GM21367 (cell line): ENCODE results near the gene DEF6.

Experiments used
- ATAC-seq: cut with Tn5 transposase; IDR thresholded peaks from one replicate; pipeline ENCODE4 v1.9.1; 2021; ENCODE audit not compliant: unreplicated experiment

Gene DEF6

GRCh38 chr6:35297601-35298481 lies at the start of gene DEF6:
Gene DEF6 (plus strand): TSS chr6:35297818. CDS start chr6:35297857, 39 bp downstream.
- peak; percentile 58 for ATAC-seq

GRCh38 chr6:35248300-35248699 lies 49.3 kb upstream of the DEF6 start:
- ATAC-seq, result no peak

GRCh38 chr6:35248965-35249364 lies 48.7 kb upstream of the DEF6 start:
- ATAC-seq, result no peak

GRCh38 chr6:35251949-35252348 lies 45.7 kb upstream of the DEF6 start:
- ATAC-seq, result no peak

- ATAC-seq, result no peak
Measured at GRCh38 chr6:35253249-35253648, 44.4 kb upstream of the DEF6 start.

GRCh38 chr6:35258336-35258735 lies 39.3 kb upstream of the DEF6 start:
- ATAC-seq, result no peak

GRCh38 chr6:35258858-35259193 lies 38.8 kb upstream of the DEF6 start:
- ATAC-seq, result peak; percentile 11

GRCh38 chr6:35259194-35259947 lies 38.2 kb upstream of the DEF6 start, which contains the start of gene ZNF76:
Gene ZNF76 (plus strand): TSS chr6:35259735. CDS start chr6:35281152, 21,417 bp downstream.
- ATAC-seq, result peak; percentile 75

- peak; percentile 23 for ATAC-seq
Measured at GRCh38 chr6:35259948-35260590, 37.5 kb upstream of the DEF6 start.

GRCh38 chr6:35260591-35261570 lies 36.7 kb upstream of the DEF6 start:
- ATAC-seq, result no peak

GRCh38 chr6:35262596-35262995 lies 35.0 kb upstream of the DEF6 start:
- no peak for ATAC-seq

- no peak for ATAC-seq
Measured at GRCh38 chr6:35264550-35265274, 32.9 kb upstream of the DEF6 start.

- ATAC-seq, result no peak
Measured at GRCh38 chr6:35265523-35265922, 32.1 kb upstream of the DEF6 start.

- no peak for ATAC-seq
Measured at GRCh38 chr6:35267446-35267845, 30.2 kb upstream of the DEF6 start.

- no peak for ATAC-seq
Measured at GRCh38 chr6:35267897-35268296, 29.7 kb upstream of the DEF6 start.

GRCh38 chr6:35272005-35272404 lies 25.6 kb upstream of the DEF6 start:
- no peak for ATAC-seq

- no peak for ATAC-seq
Measured at GRCh38 chr6:35273822-35274559, 23.6 kb upstream of the DEF6 start.

GRCh38 chr6:35275744-35276260 lies 21.8 kb upstream of the DEF6 start:
- no peak for ATAC-seq

- ATAC-seq, result no peak
Measured at GRCh38 chr6:35278708-35279107, 18.9 kb upstream of the DEF6 start.
